ENCODE data around the gene LZTR1.

Gene LZTR1

DNA sequence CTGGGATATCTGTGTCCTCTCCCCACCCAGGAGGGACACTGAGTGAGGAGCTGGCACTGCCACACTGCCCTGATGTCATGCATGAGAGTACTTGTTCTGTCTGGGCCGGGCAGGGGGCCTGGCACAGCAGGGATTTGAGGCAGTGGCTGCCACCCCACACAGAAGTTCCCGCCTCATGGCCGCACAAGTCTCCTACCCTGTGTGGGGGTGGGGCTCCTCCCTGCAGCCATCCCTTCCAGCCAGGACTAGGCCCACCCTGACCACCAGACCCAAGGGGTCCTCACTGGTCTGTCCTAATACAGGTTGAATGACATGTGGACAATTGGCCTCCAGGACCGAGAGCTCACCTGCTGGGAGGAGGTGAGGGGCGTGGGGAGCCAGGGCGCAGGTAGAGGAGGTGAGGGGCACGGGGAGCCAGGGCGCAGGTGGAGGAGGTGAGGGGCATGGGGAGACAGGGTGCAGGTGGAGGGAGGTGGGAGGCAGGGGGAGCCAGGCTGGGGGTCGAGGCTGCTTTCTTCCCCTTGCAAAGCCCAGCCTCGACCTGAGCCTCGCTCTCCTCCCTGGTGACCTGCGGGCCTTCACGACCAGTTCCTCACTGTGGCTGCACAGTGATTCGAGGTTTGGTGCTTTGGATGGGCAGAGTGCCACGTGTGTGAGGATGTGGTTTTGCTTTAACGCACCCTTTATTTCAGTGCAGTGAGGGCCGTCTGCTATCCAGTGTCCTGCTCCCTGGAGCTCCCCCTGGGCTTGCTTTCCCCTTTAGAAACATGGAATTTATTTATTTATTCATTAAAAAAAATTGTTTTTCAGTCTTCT is 7.4 kb downstream of the LZTR1 start:
- Histone ChIP-seq H3K4me3 (ENCODE audit: low read length, poor library complexity, severe bottlenecking) (no peak overlapping the region), H3F3A (ENCODE audit: low read depth) (no peaks in the 10 kb centered on the region), H3K9ac (ENCODE audit: low read depth, low read length, poor library complexity, severe bottlenecking) (no peak overlapping the region), H3K4me1 (ENCODE audit: insufficient read depth, low read length, poor library complexity, severe bottlenecking) (peaks cover 8% of the 10 kb centered on the region), H3K27me3 (ENCODE audit: insufficient read depth, low read length, poor library complexity, severe bottlenecking) (no peaks in the 10 kb centered on the region), H3K9me3 (ENCODE audit: insufficient read depth, low read depth, low read length) (no peaks in the 10 kb centered on the region), H3K36me3 (ENCODE audit: insufficient read depth, low read length) (peaks cover 5% of the 10 kb centered on the region; the same call in 1 of the 2 replicates), H3K79me2 (ENCODE audit: insufficient read depth, low read length) (no peaks in the 10 kb centered on the region), H3K9me2 (replicated peaks; ENCODE audit: low read depth, low read length) (no peaks in the 10 kb centered on the region), H3K4me2 (ENCODE audit: low read depth, low read length, poor library complexity, severe bottlenecking) (no peak overlapping the region), H4K20me1 (ENCODE audit: insufficient read depth, low read length, poor library complexity, severe bottlenecking) (no peaks in the 10 kb centered on the region), H2AFZ (ENCODE audit: low read length) (no peak overlapping the region)
- TF ChIP-seq, protein P1, sequence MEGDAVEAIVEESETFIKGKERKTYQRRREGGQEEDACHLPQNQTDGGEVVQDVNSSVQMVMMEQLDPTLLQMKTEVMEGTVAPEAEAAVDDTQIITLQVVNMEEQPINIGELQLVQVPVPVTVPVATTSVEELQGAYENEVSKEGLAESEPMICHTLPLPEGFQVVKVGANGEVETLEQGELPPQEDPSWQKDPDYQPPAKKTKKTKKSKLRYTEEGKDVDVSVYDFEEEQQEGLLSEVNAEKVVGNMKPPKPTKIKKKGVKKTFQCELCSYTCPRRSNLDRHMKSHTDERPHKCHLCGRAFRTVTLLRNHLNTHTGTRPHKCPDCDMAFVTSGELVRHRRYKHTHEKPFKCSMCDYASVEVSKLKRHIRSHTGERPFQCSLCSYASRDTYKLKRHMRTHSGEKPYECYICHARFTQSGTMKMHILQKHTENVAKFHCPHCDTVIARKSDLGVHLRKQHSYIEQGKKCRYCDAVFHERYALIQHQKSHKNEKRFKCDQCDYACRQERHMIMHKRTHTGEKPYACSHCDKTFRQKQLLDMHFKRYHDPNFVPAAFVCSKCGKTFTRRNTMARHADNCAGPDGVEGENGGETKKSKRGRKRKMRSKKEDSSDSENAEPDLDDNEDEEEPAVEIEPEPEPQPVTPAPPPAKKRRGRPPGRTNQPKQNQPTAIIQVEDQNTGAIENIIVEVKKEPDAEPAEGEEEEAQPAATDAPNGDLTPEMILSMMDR (conservative IDR thresholded peaks at IDR 0.05; ENCODE audit: low read length): no peak
- TF ChIP-seq EZH2phosphoT487 (IDR thresholded peaks at IDR 0.05; ENCODE audit: borderline replicate concordance): no peak

DNA sequence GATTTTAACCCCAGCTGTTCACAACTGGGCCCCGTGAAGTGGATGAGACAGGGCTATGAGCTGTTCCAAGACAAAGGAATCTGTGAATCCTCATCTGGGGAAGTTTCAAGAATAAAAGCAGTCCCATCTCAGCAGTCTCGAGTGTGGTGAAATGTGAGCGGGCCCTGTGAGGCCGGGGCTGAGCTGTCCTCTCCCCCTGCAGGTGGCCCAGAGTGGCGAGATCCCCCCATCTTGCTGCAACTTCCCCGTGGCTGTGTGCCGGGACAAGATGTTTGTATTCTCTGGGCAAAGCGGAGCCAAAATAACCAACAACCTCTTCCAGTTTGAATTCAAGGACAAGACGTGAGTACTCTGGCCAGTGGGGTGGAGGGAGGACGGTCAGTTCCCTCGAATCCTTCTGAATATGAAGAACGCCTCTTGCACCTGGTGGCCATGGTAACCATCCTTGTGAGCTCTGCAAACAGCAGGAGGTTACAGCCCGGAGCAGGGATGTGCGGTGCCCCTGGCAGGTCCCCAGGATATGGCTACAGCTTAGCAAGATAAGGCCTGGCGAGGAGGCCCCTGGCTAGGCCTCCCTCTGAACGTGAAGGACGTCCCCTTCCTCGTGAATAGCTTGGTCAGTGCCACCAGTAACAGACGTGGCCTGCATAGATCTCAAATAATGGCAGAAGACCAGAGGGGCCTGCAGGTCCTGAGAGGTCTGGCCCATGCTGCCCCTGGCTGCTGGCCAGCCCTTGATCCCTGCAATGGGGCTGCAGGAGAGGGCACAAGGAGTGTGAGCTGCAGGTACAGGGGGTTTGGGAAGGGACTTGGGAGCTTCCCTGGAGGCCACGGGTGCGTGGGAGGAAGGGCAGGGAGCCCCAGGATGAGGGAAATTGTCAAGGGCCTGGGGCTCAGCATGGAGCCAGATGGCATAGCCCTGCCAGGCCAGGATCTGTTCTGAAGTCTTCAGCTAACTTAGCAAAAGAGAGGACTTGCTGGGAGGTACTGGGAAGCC is 8.4 kb downstream of the LZTR1 start:
- no peaks in the 10 kb centered on the region for H3K79me2 ChIP-seq (ENCODE audit: insufficient read depth, low read length)
- no peak overlapping the region for H3K4me3 ChIP-seq (ENCODE audit: low read length, poor library complexity, severe bottlenecking)
- no peaks in the 10 kb centered on the region for H4K20me1 ChIP-seq (ENCODE audit: insufficient read depth, low read length, poor library complexity, severe bottlenecking)
- no peak overlapping the region for H2AFZ ChIP-seq (ENCODE audit: low read length)
- H3K9me3 ChIP-seq (ENCODE audit: insufficient read depth, low read depth, low read length): no peaks in the 10 kb centered on the region
- TF ChIP-seq, protein P1 (conservative IDR thresholded peaks at IDR 0.05; ENCODE audit: low read length): no peak
- TF ChIP-seq EZH2phosphoT487 (IDR thresholded peaks at IDR 0.05; ENCODE audit: borderline replicate concordance): no peak
- peaks cover 8% of the 10 kb centered on the region for H3K4me1 ChIP-seq (ENCODE audit: insufficient read depth, low read length, poor library complexity, severe bottlenecking)
- H3K4me2 ChIP-seq (ENCODE audit: low read depth, low read length, poor library complexity, severe bottlenecking): no peak overlapping the region
- H3K36me3 ChIP-seq (ENCODE audit: insufficient read depth, low read length): peaks cover 5% of the 10 kb centered on the region; the same call in 1 of the 2 replicates
- no peaks in the 10 kb centered on the region for H3K27me3 ChIP-seq (ENCODE audit: insufficient read depth, low read length, poor library complexity, severe bottlenecking)
- no peaks in the 10 kb centered on the region for H3F3A ChIP-seq (ENCODE audit: low read depth)
- H3K9me2 ChIP-seq (replicated peaks; ENCODE audit: low read depth, low read length): no peaks in the 10 kb centered on the region
- no peak overlapping the region for H3K9ac ChIP-seq (ENCODE audit: low read depth, low read length, poor library complexity, severe bottlenecking)

DNA sequence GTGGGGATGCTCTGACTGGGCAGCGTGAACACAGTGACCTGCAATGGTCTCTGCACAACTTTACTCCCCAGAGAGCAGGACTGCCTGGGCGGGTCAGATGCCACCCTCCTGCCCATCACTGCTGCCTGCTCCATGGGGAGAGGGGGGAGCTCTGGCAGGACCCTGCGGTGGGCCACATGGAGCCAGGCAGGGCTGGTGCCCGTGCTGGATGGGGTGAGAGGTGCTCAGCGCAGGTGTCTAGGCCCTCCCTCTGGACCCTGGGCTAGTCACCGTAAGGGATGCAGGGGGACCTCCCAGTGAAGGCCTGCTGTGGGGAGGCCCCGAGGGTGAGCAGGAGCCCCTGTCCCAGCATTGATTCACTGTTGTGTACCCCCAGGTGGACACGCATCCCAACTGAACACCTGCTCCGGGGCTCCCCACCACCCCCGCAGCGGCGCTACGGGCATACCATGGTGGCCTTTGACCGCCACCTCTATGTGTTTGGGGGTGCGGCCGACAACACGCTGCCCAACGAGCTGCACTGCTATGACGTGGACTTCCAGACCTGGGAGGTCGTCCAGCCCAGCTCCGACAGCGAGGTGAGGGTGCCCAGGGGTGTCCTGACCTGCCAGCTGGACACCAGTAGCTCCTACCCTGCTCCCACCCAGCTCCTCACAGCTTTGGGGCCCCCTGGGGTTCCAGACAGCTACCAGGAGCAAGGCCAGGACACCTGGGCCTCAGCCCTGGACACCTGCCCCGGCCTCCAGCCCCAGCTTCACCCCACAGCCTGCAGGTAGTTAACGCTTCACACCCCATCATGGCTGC is 9.4 kb downstream of the LZTR1 start:
- TF ChIP-seq EZH2phosphoT487 (IDR thresholded peaks at IDR 0.05; ENCODE audit: borderline replicate concordance): no peak
- TF ChIP-seq, protein P1 (conservative IDR thresholded peaks at IDR 0.05; ENCODE audit: low read length): no peak
- H3K36me3 ChIP-seq (ENCODE audit: insufficient read depth, low read length): peaks cover 5% of the 10 kb centered on the region; the same call in 1 of the 2 replicates
- no peaks in the 10 kb centered on the region for H3F3A ChIP-seq (ENCODE audit: low read depth)
- H3K9me2 ChIP-seq (replicated peaks; ENCODE audit: low read depth, low read length): no peaks in the 10 kb centered on the region
- no peaks in the 10 kb centered on the region for H3K27me3 ChIP-seq (ENCODE audit: insufficient read depth, low read length, poor library complexity, severe bottlenecking)
- H3K4me1 ChIP-seq (ENCODE audit: insufficient read depth, low read length, poor library complexity, severe bottlenecking): peaks cover 8% of the 10 kb centered on the region
- H3K4me2 ChIP-seq (ENCODE audit: low read depth, low read length, poor library complexity, severe bottlenecking): no peak overlapping the region
- no peak overlapping the region for H3K4me3 ChIP-seq (ENCODE audit: low read length, poor library complexity, severe bottlenecking)
- H3K9ac ChIP-seq (ENCODE audit: low read depth, low read length, poor library complexity, severe bottlenecking): no peak overlapping the region
- H3K79me2 ChIP-seq (ENCODE audit: insufficient read depth, low read length): no peaks in the 10 kb centered on the region
- H4K20me1 ChIP-seq (ENCODE audit: insufficient read depth, low read length, poor library complexity, severe bottlenecking): no peaks in the 10 kb centered on the region
- no peaks in the 10 kb centered on the region for H3K9me3 ChIP-seq (ENCODE audit: insufficient read depth, low read depth, low read length)
- no peak overlapping the region for H2AFZ ChIP-seq (ENCODE audit: low read length)
